ENCODE results near the gene NAV3.

DNA sequence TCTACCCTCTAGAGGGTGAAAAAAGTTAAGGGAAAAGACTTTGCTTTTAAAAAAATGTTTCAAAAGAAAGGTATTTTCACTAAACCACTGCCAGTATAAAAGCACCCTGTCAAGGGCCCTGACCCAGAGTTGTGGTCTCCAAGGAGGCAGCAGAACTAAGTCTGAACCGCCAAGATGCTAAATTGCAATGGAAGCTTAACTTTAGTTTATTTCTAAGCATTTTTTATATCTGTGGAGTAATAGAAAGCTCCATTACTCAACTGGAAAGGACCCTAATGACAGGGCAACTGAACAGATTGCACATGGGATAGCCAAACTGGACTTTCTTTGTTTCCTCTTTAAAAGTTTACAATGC lies 379.8 kb downstream of the NAV3 start:
- no peak for TF ChIP-seq POLR2AphosphoS5 (IDR thresholded peaks at IDR 0.05; ENCODE audit: low read depth, low read length)
- no peak for TF ChIP-seq POLR2A (IDR thresholded peaks at IDR 0.05; ENCODE audit: low read depth, low read length)
